Erythroblast (primary cell): Measurements from ENCODE around the gene FXYD7.

Source experiments
- GATA1 ChIP-seq: IDR thresholded peaks from 2 replicates; pipeline ENCODE4 v1.6.1; 2011; ENCODE audit warnings: low read depth, mild to moderate bottlenecking, control low read depth, low read length, moderate library complexity
- POLR2A ChIP-seq: IDR thresholded peaks from 2 replicates; pipeline ENCODE4 v1.6.1; 2011; ENCODE audit warnings: mild to moderate bottlenecking, low read length

DNA sequence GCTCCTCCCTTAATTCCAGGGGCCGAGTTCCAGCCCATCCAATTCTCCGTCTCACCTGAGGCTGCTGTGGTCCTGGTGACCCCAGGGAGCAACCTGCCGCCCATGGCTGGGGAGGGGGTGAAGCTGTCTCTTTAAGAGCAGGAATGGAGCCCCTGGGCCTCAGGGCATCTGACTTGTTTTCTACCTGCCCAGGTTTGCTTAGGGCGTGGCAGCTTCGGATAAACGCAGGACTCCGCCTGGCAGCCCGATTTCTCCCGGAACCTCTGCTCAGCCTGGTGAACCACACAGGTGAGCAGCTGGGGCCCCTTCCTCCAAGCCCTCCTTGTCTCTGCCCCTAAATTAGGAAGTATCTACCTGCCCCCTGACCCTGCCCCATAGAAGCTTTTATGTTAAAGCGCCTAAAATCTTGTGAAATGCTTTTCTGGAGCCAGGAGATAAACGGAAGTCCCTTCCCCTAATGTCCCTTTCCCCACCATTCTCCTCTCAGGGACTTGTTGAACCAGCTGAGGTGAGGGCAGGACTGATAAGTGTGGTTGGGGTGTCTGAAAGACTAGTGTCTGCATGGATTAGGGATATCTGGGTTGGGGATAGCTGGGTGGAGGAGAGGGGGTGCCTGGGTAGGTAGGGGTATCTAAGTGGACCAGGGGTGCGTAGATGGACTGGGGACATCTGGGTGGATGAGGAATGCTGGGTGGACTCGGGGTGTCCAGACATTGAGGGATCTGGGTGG is 26.8 kb upstream of the FXYD7 start:
- TF ChIP-seq POLR2A = no peak
- TF ChIP-seq GATA1 = no peak
